GM12873 (cell line): ENCODE results near the gene MCFD2.

ENCODE experiments used
- TF ChIP-seq, protein P1 (sequence below): IDR thresholded peaks from 2 replicates; pipeline ENCODE4 v1.5.1; 2012; ENCODE audit warnings: low read depth, mild to moderate bottlenecking, moderate library complexity, low read length, control low read depth; ENCODE audit not compliant: insufficient read depth; ENCODE audit errors: missing control alignments

Gene MCFD2

DNA sequence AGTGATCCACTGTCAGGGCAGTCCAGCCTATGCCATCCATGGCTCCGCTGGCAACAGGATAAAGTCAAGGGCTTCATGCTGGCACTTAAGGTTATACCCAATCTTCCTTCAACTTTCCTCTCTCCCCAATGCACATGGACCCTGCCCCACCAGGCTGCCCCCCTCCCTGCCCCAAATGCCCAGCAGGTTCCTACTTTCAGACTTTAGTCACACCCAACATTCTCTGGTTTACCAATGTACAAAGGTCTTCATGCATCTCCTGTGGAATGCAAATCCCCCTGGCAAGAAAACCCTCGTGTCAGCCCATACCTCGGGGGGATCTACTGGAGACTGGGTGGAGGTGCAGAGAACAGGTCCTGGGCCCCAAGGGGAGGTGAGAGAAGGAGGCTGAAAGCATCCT is 59.3 kb downstream of the MCFD2 start:
- TF ChIP-seq, protein P1, sequence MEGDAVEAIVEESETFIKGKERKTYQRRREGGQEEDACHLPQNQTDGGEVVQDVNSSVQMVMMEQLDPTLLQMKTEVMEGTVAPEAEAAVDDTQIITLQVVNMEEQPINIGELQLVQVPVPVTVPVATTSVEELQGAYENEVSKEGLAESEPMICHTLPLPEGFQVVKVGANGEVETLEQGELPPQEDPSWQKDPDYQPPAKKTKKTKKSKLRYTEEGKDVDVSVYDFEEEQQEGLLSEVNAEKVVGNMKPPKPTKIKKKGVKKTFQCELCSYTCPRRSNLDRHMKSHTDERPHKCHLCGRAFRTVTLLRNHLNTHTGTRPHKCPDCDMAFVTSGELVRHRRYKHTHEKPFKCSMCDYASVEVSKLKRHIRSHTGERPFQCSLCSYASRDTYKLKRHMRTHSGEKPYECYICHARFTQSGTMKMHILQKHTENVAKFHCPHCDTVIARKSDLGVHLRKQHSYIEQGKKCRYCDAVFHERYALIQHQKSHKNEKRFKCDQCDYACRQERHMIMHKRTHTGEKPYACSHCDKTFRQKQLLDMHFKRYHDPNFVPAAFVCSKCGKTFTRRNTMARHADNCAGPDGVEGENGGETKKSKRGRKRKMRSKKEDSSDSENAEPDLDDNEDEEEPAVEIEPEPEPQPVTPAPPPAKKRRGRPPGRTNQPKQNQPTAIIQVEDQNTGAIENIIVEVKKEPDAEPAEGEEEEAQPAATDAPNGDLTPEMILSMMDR: no peak

DNA sequence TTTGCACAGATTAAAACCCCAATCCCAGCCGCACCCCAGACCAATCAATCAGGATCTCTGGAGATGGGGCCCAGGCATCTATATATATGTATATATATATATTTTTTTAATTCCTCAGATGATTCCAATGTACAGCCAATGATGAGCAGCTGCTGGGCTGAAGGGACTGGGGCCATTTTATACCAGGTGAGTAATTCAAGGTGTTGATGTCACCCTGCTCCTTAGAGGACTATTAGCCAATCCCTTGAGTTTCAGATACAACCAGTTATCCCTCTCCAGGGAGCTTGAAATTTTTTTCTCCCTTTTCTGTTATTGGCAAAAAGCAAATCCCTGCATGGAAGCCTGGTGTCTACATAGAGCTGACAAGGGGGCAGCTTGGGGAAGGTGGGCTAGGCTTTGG is 59.8 kb downstream of the MCFD2 start:
- TF ChIP-seq, protein P1: no peak

DNA sequence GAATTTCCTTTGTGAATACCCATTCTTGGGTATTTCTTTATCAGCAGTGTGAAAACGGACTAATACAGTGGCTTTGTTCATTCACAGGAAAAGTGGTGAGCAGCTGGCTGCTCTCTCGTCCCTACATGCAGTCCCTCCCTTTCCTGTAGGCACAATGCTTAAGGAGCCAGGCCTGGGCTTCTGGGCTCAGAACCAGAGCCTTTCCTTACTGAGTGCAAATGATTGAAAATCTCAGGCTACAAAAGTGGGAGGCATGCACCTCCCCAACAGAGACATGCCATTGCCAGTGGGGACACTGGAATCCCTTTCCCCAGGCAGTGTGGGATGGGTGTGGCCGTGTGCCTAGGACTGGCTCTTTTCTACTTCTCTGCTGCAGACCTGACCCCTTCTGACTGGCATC is 61.3 kb downstream of the MCFD2 start:
- TF ChIP-seq, protein P1: no peak

DNA sequence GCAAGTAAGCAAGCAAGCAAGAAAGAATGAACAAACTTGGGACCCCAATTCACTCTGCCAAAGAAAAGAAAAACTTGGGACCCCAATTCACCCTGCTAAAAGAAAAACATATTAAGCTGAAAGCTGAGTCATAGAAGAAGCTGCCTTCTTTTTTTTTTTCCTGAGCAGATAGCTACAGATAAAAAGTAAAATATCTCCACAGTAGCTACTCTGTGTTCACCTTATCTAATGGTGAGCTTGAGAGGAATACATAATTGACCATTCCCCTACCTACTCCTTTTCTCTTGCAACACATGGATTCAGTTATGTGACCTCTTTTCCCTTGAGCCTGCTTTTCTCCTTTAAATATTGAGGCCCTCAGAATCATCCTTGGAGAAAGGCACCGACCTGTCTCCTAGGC is 63.0 kb downstream of the MCFD2 start:
- TF ChIP-seq, protein P1: no peak

DNA sequence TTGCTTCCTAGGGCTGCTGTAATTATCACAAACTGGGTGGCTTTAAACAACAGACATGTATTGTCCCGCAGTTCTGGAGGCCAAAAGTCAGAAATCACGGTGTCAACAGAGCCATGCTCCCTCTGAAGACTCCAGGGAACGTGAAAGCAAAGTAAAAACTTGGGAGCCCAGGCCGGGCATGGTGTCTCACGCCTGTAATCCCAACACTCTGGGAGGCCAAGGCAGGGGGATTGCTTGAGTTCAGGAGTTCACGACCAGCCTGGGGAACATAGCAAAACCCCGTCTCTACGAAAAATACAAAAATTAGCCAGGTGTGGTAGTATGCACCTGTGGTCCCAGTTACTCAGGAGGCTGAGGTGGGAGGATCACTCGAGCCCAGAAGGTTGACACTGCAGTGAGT is 63.5 kb downstream of the MCFD2 start:
- TF ChIP-seq, protein P1: no peak
